ENCODE measurements around the gene CD59.

DNA sequence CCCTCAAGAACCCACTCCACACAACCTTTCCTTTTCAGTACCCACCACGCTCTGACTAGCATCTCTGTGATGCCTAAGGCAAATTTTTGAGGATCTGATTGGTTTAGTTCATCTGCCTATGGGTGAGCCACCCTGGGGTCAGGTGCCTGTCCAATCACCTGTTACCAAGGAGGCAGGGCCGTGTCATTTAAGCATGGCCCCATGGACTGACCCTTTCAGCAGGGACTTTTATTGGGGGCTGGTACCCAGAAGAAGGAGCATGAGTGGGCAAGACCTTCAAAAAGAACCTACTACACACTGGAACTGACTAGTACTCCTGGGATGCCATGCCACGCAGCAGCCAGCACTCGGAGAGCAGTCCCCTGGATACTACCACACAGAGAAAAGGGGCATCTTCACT is 64.0 kb downstream of the CD59 start:
- TF ChIP-seq EZH2 (IDR thresholded peaks at IDR 0.05; ENCODE audit: borderline replicate concordance, insufficient read depth, low read length, poor library complexity, severe bottlenecking) (no peak), CTCF (IDR thresholded peaks at IDR 0.05; ENCODE audit: poor library complexity, severe bottlenecking) (no peak), TAF1 (IDR thresholded peaks at IDR 0.05; ENCODE audit: low read depth) (no peak), MXI1 (conservative IDR thresholded peaks at IDR 0.05; ENCODE audit: poor library complexity, severe bottlenecking) (no peak), POLR2AphosphoS5 (IDR thresholded peaks at IDR 0.05) (no peak), SMC3 (conservative IDR thresholded peaks at IDR 0.05; ENCODE audit: poor library complexity) (no peak), EP300 (conservative IDR thresholded peaks at IDR 0.05; ENCODE audit: poor library complexity, severe bottlenecking) (no peak)
- TF ChIP-seq, protein P1, sequence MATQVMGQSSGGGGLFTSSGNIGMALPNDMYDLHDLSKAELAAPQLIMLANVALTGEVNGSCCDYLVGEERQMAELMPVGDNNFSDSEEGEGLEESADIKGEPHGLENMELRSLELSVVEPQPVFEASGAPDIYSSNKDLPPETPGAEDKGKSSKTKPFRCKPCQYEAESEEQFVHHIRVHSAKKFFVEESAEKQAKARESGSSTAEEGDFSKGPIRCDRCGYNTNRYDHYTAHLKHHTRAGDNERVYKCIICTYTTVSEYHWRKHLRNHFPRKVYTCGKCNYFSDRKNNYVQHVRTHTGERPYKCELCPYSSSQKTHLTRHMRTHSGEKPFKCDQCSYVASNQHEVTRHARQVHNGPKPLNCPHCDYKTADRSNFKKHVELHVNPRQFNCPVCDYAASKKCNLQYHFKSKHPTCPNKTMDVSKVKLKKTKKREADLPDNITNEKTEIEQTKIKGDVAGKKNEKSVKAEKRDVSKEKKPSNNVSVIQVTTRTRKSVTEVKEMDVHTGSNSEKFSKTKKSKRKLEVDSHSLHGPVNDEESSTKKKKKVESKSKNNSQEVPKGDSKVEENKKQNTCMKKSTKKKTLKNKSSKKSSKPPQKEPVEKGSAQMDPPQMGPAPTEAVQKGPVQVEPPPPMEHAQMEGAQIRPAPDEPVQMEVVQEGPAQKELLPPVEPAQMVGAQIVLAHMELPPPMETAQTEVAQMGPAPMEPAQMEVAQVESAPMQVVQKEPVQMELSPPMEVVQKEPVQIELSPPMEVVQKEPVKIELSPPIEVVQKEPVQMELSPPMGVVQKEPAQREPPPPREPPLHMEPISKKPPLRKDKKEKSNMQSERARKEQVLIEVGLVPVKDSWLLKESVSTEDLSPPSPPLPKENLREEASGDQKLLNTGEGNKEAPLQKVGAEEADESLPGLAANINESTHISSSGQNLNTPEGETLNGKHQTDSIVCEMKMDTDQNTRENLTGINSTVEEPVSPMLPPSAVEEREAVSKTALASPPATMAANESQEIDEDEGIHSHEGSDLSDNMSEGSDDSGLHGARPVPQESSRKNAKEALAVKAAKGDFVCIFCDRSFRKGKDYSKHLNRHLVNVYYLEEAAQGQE (IDR thresholded peaks at IDR 0.05; ENCODE audit: borderline replicate concordance) = no peak
